Measurements from ENCODE around the gene EYS.

The EYS gene

GRCh38 chr6:65709099-65709830 is 2.2 kb upstream of the EYS start (continued):
- TF ChIP-seq, protein P1, sequence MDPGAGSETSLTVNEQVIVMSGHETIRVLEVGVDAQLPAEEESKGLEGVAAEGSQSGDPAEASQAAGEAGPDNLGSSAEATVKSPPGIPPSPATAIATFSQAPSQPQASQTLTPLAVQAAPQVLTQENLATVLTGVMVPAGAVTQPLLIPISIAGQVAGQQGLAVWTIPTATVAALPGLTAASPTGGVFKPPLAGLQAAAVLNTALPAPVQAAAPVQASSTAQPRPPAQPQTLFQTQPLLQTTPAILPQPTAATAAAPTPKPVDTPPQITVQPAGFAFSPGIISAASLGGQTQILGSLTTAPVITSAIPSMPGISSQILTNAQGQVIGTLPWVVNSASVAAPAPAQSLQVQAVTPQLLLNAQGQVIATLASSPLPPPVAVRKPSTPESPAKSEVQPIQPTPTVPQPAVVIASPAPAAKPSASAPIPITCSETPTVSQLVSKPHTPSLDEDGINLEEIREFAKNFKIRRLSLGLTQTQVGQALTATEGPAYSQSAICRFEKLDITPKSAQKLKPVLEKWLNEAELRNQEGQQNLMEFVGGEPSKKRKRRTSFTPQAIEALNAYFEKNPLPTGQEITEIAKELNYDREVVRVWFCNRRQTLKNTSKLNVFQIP (CRISPR knock-in tag; IDR thresholded peaks at IDR 0.05; ENCODE audit: borderline replicate concordance, low read depth): no peak
- TF ChIP-seq GLIS3 (CRISPR knock-in tag; IDR thresholded peaks at IDR 0.05) (no peak), TOX (CRISPR knock-in tag; IDR thresholded peaks at IDR 0.05; ENCODE audit: borderline replicate concordance) (no peak), ARNTL (CRISPR knock-in tag; IDR thresholded peaks at IDR 0.05; ENCODE audit: borderline replicate concordance, low read depth) (no peak), RARB (CRISPR knock-in tag; IDR thresholded peaks at IDR 0.05) (no peak), TSHZ2 (CRISPR knock-in tag; IDR thresholded peaks at IDR 0.05) (no peak), ZNF70 (CRISPR knock-in tag; IDR thresholded peaks at IDR 0.05) (no peak), ZC3H10 (CRISPR knock-in tag; IDR thresholded peaks at IDR 0.05) (no peak), ISL1 (CRISPR knock-in tag; IDR thresholded peaks at IDR 0.05) (no peak), SNAI2 (CRISPR knock-in tag; IDR thresholded peaks at IDR 0.05) (no peak), ZFP30 (CRISPR knock-in tag; IDR thresholded peaks at IDR 0.05) (no peak)

GRCh38 chr6:65708162-65708561 is 1.1 kb upstream of the EYS start:
- no peak for TF ChIP-seq RARB (CRISPR knock-in tag; IDR thresholded peaks at IDR 0.05)
- no peak for TF ChIP-seq TCF4 (CRISPR knock-in tag; IDR thresholded peaks at IDR 0.05; ENCODE audit: borderline replicate concordance)
- TF ChIP-seq ZC3H10 (CRISPR knock-in tag; IDR thresholded peaks at IDR 0.05): no peak
- TF ChIP-seq ZNF565 (CRISPR knock-in tag; conservative IDR thresholded peaks at IDR 0.05; ENCODE audit: low read depth): no peak
- TF ChIP-seq CSRNP3 (CRISPR knock-in tag; IDR thresholded peaks at IDR 0.05): no peak
- no peak for TF ChIP-seq GLIS3 (CRISPR knock-in tag; IDR thresholded peaks at IDR 0.05)
- TF ChIP-seq SNAI2 (CRISPR knock-in tag; IDR thresholded peaks at IDR 0.05): no peak
- TF ChIP-seq TSHZ2 (CRISPR knock-in tag; IDR thresholded peaks at IDR 0.05): no peak
- TF ChIP-seq ZNF70 (CRISPR knock-in tag; IDR thresholded peaks at IDR 0.05): no peak
- no peak for TF ChIP-seq ARNTL (CRISPR knock-in tag; IDR thresholded peaks at IDR 0.05; ENCODE audit: borderline replicate concordance, low read depth)
- no peak for TF ChIP-seq ESRRG (CRISPR knock-in tag; IDR thresholded peaks at IDR 0.05)
- no peak for TF ChIP-seq ZFP30 (CRISPR knock-in tag; IDR thresholded peaks at IDR 0.05)
- TF ChIP-seq, protein P2, sequence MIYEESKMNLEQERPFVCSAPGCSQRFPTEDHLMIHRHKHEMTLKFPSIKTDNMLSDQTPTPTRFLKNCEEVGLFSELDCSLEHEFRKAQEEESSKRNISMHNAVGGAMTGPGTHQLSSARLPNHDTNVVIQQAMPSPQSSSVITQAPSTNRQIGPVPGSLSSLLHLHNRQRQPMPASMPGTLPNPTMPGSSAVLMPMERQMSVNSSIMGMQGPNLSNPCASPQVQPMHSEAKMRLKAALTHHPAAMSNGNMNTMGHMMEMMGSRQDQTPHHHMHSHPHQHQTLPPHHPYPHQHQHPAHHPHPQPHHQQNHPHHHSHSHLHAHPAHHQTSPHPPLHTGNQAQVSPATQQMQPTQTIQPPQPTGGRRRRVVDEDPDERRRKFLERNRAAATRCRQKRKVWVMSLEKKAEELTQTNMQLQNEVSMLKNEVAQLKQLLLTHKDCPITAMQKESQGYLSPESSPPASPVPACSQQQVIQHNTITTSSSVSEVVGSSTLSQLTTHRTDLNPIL (CRISPR knock-in tag; IDR thresholded peaks at IDR 0.05; ENCODE audit: low read depth): no peak
- TF ChIP-seq, protein P3, sequence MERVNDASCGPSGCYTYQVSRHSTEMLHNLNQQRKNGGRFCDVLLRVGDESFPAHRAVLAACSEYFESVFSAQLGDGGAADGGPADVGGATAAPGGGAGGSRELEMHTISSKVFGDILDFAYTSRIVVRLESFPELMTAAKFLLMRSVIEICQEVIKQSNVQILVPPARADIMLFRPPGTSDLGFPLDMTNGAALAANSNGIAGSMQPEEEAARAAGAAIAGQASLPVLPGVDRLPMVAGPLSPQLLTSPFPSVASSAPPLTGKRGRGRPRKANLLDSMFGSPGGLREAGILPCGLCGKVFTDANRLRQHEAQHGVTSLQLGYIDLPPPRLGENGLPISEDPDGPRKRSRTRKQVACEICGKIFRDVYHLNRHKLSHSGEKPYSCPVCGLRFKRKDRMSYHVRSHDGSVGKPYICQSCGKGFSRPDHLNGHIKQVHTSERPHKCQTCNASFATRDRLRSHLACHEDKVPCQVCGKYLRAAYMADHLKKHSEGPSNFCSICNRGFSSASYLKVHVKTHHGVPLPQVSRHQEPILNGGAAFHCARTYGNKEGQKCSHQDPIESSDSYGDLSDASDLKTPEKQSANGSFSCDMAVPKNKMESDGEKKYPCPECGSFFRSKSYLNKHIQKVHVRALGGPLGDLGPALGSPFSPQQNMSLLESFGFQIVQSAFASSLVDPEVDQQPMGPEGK (CRISPR knock-in tag; IDR thresholded peaks at IDR 0.05; ENCODE audit: borderline replicate concordance): no peak
- no peak for TF ChIP-seq ZFP3 (CRISPR knock-in tag; IDR thresholded peaks at IDR 0.05)
- ATAC-seq: no peak

All from SK-N-SH treated with all-trans-retinoic acid at 6 μM for 48 hours (cell line).